Pancreas (tissue), 10 donors: Measurements from ENCODE around the gene TMEM236. TPM values are rescaled to one million over a fixed set of nuclear protein-coding genes. Genes with fewer than 3 reads are reported as not detected.

Experiments used
- ATAC-seq, 4 donors: fragments of 200-7000 bp; cut with Tn5 transposase; one replicate each; pipeline versions ENCODE4 v1.8.0 to v1.9.1; 2020; ENCODE audit warnings: mild to moderate bottlenecking in 4 of 4, moderate library complexity in 4 of 4
- DNase-seq, 6 donors: peaks; one replicate each; pipeline ENCODE4 v3.0.0-alpha.2; 2020
- FAIRE-seq: peaks from 2 replicates; lab custom pipeline; 2012; peaks lifted over from hg19 to GRCh38; lab: Jason Lieb, UNC
- H3K27ac ChIP-seq, 4 donors: fragments of 200-600 bp; sonication (generic); 1 replicate in 3 of 4; 2 replicates in 1 of 4; pipeline versions ENCODE4 v1.5.0 to v1.8.0; 2020
- H3K27me3 ChIP-seq, 4 donors: fragments of 200-600 bp; one replicate each; pipeline ENCODE4 v1.8.0; 2021
- H3K36me3 ChIP-seq, 3 donors: fragments of 200-600 bp; sonication (generic) in 1 of 3; one replicate each; pipeline versions ENCODE4 v1.5.0 to v1.8.0; 2020 to 2021
- H3K4me1 ChIP-seq, 3 donors: fragments of 200-600 bp; one replicate each; pipeline ENCODE4 v1.8.0; 2021
- H3K4me3 ChIP-seq, 4 donors: fragments of 200-600 bp; sonication (generic) in 2 of 4; one replicate each; pipeline versions ENCODE4 v1.5.0 to v1.8.0; 2020 to 2021
- H3K9me3 ChIP-seq, 4 donors: fragments of 200-600 bp; one replicate each; pipeline ENCODE4 v1.8.0; 2021
- CTCF ChIP-seq, 4 donors: fragments of 200-600 bp; sonication (generic) in 3 of 4; IDR thresholded peaks; one replicate each; pipeline versions ENCODE4 v1.5.0 to v1.8.0; 2021; ENCODE audit warnings: antibody characterized with exemption in 4 of 4
- WGBS, 2 donors: extraction: QIAGEN DNeasy Blood & Tissue Kit; methylation state at CpG; one replicate each; pipeline ENCODE4 v1.1.7; 2013; 5-methylcytosine and 5-hydroxymethylcytosine counted together
- intact Hi-C, 3 donors: fragments of 100-400 bp; cut with DNase I; formaldehyde crosslinking; loops; one replicate each; pipeline versions ENCODE4 v1.11.1 to v1.14.2; 2022
- polyA plus RNA-seq, 2 donors: library from polyadenylated mRNA; stranded (reverse); fragments of 200-250 nt; gene quantifications; one replicate each; pipeline ENCODE4 v1.2.3, GENCODE V29; 2013
- total RNA-seq, 6 donors: library from RNA; stranded (reverse); fragmentation: NEBNext Ultra II Directional in 4 of 6; extraction: Animal tissue kit (Norgen Biotek cat#: 25700) in 4 of 6; gene quantifications; one replicate each; pipeline versions ENCODE4 v1.2.1 to v1.2.4, GENCODE V29; 2021 to 2023
- donor health status: healthy with polysubstance abuse.
- donor health status: DM: no; HTN: no; CAD: no; lungs with moderate emphysema.
- donor health status: DM: no; HTN: no; CAD: no.
- donor health status: control.
- donor health status: control.
- donor health status: Bipolar disorder and iron deficiency.
- donor health status: DM: yes; HTN: yes; CAD: no.
- donor health status: DM: no; HTN: no; CAD: no.
- donor health status: DM: no; HTN: no; CAD: no.
- donor health status: DM: yes; HTN: yes; CAD: no.

Gene TMEM236
- total and polyA plus RNA-seq, 8 donors = 0.22 to 1.4 (median 0.56) TPM

GRCh38 chr10:17768957-17769356 lies 17.0 kb downstream of the TMEM236 start:
- Histone ChIP-seq H3K4me3 (no peak overlapping the region), H3K4me1 (no peaks in the 10 kb centered on the region), H3K36me3 (no peaks in the 10 kb centered on the region), H3K9me3 (no peaks in the 10 kb centered on the region), H3K27me3 (no peaks in the 10 kb centered on the region), H3K27ac (no peak overlapping the region)
- WGBS, 2 donors = 66 to 67% methylated on average over 5 of the region's 5 CpGs
- DNase-seq = no peak
- intact Hi-C loops = no loop called here
- FAIRE-seq = no peak
- TF ChIP-seq CTCF (IDR thresholded peaks at IDR 0.05) = no peak
- peak in 1 of 4 donors; percentile 11 for ATAC-seq

DNA sequence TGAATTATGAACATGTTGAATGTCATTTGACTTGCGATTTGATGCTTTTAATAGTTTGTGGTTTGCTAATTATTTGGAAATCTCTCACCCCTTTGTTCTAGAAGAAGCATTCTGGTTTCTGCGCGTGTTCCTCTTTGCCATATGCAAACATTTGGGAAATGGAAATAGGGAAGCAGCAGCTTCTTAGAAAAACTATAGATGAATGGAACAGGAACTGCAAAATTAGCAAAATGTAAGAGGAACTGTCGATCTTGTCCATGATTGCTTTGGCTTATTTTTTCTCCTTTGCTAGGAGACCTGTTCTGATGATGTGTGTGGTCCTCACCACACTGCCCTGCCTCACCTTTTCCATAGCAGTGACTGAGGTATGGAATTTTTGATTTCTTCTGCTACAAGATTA lies 19.0 kb downstream of the TMEM236 start:
- Histone ChIP-seq H3K36me3 (no peaks in the 10 kb centered on the region), H3K4me1 (no peaks in the 10 kb centered on the region), H3K27me3 (no peaks in the 10 kb centered on the region), H3K9me3 (no peaks in the 10 kb centered on the region), H3K4me3 (no peak overlapping the region), H3K27ac (no peak overlapping the region)
- WGBS, 2 donors = 88 to 92% methylated on average over 4 of the region's 4 CpGs
- intact Hi-C loops = no loop called here
- TF ChIP-seq CTCF (IDR thresholded peaks at IDR 0.05) = no peak
- no peak for FAIRE-seq
- DNase-seq = no peak
- ATAC-seq = peak in 2 of 4 donors; percentile 12 to 20

GRCh38 chr10:17779784-17780183 lies 27.8 kb downstream of the TMEM236 start:
- DNase-seq (no peak), ATAC-seq (no peak), FAIRE-seq (no peak)
- intact Hi-C loops = no loop called here
- Histone ChIP-seq H3K27ac (no peak overlapping the region), H3K4me3 (no peak overlapping the region), H3K27me3 (no peaks in the 10 kb centered on the region), H3K4me1 (peaks cover 0 to 10% (median 0%) of the 10 kb centered on the region in 3 donors), H3K9me3 (no peaks in the 10 kb centered on the region), H3K36me3 (no peaks in the 10 kb centered on the region)
- no peak for TF ChIP-seq CTCF (IDR thresholded peaks at IDR 0.05)
- WGBS, 2 donors = 70% methylated on average over 4 of the region's 4 CpGs

- no peak for DNase-seq
- WGBS, 2 donors = 94 to 96% methylated on average over 4 of the region's 4 CpGs
- ATAC-seq = no peak
Measured at GRCh38 chr10:17780727-17781126, 28.7 kb downstream of the TMEM236 start.

More at GRCh38 chr10:17780727-17781126, 28.7 kb downstream of the TMEM236 start:
- TF ChIP-seq CTCF (IDR thresholded peaks at IDR 0.05) = no peak
- Histone ChIP-seq H3K9me3 (no peaks in the 10 kb centered on the region), H3K4me1 (peaks cover 0 to 10% (median 0%) of the 10 kb centered on the region in 3 donors), H3K36me3 (no peaks in the 10 kb centered on the region), H3K27ac (no peak overlapping the region), H3K27me3 (no peaks in the 10 kb centered on the region), H3K4me3 (no peak overlapping the region)
- intact Hi-C loops = no loop called here
- FAIRE-seq = no peak
